ENCODE results near the gene GPR18.

The GPR18 gene

GRCh38 chr13:99290894-99291293, 32.7 kb upstream of the GPR18 start:
- DNase-seq (ENCODE audit: low read depth): no peak

- DNase-seq (ENCODE audit: low read depth): no peak
Measured at GRCh38 chr13:99289674-99290337, 31.6 kb upstream of the GPR18 start.

- no peak for DNase-seq (ENCODE audit: low read depth)
Measured at GRCh38 chr13:99289271-99289670, 31.1 kb upstream of the GPR18 start.

GRCh38 chr13:99288089-99288488, 29.9 kb upstream of the GPR18 start:
- DNase-seq (ENCODE audit: low read depth): no peak

GRCh38 chr13:99287551-99287950, 29.4 kb upstream of the GPR18 start:
- no peak for DNase-seq (ENCODE audit: low read depth)

- no peak for DNase-seq (ENCODE audit: low read depth)
Measured at GRCh38 chr13:99285432-99286182, 27.4 kb upstream of the GPR18 start.

- DNase-seq (ENCODE audit: low read depth): no peak
Measured at GRCh38 chr13:99282264-99283231, 24.4 kb upstream of the GPR18 start.

- no peak for DNase-seq (ENCODE audit: low read depth)
Measured at GRCh38 chr13:99281811-99282263, 23.7 kb upstream of the GPR18 start.

GRCh38 chr13:99280166-99280565, 22.0 kb upstream of the GPR18 start:
- no peak for DNase-seq (ENCODE audit: low read depth)

GRCh38 chr13:99279637-99280036, 21.5 kb upstream of the GPR18 start:
- DNase-seq (ENCODE audit: low read depth): no peak

GRCh38 chr13:99278843-99279242, 20.7 kb upstream of the GPR18 start:
- DNase-seq (ENCODE audit: low read depth): no peak

- DNase-seq (ENCODE audit: low read depth): no peak
Measured at GRCh38 chr13:99278200-99278599, 20.0 kb upstream of the GPR18 start.

- no peak for DNase-seq (ENCODE audit: low read depth)
Measured at GRCh38 chr13:99277629-99278028, 19.4 kb upstream of the GPR18 start.

- no peak for DNase-seq (ENCODE audit: low read depth)
Measured at GRCh38 chr13:99276706-99277105, 18.5 kb upstream of the GPR18 start.

- DNase-seq (ENCODE audit: low read depth): no peak
Measured at GRCh38 chr13:99275093-99275469, 16.9 kb upstream of the GPR18 start.

- DNase-seq (ENCODE audit: low read depth): no peak
Measured at GRCh38 chr13:99273128-99273527, 14.9 kb upstream of the GPR18 start.

GRCh38 chr13:99272481-99272880, 14.3 kb upstream of the GPR18 start:
- no peak for DNase-seq (ENCODE audit: low read depth)

- no peak for DNase-seq (ENCODE audit: low read depth)
Measured at GRCh38 chr13:99271249-99271648, 13.1 kb upstream of the GPR18 start.

GRCh38 chr13:99270518-99270917, 12.3 kb upstream of the GPR18 start:
- no peak for DNase-seq (ENCODE audit: low read depth)

GRCh38 chr13:99269627-99270241, 11.6 kb upstream of the GPR18 start:
- DNase-seq (ENCODE audit: low read depth): no peak

GRCh38 chr13:99268822-99269221, 10.6 kb upstream of the GPR18 start:
- no peak for DNase-seq (ENCODE audit: low read depth)

GRCh38 chr13:99267927-99268326, 9.7 kb upstream of the GPR18 start:
- DNase-seq (ENCODE audit: low read depth): no peak

Measured in stimulated activated CD8-positive, alpha-beta memory T cell treated with anti-CD3 and anti-CD28 coated beads, Interleukin-15, amount 100 ng/mL, for 1 hour (primary cell).